ENCODE results near the gene CDH10.

Gene CDH10

GRCh38 chr5:24444414-24444813, 200.4 kb downstream of the CDH10 start:
- no peak for DNase-seq
- H2AFZ ChIP-seq (ENCODE audit: low read length) = no peak overlapping the region
- no peaks in the 10 kb centered on the region for H3F3A ChIP-seq (ENCODE audit: insufficient read depth, low read length)
- H3K27ac ChIP-seq (ENCODE audit: low read length) = no peak overlapping the region
- no peaks in the 10 kb centered on the region for H3K9me2 ChIP-seq (replicated peaks; ENCODE audit: insufficient read depth, low read length)
- no peak overlapping the region for H3K4me3 ChIP-seq (ENCODE audit: low read length)
- H3K27me3 ChIP-seq (replicated peaks; ENCODE audit: insufficient read depth, low read length) = no peaks in the 10 kb centered on the region
- no peaks in the 10 kb centered on the region for H3K4me1 ChIP-seq (ENCODE audit: low read length)
- no peaks in the 10 kb centered on the region for H3K79me2 ChIP-seq (ENCODE audit: low read length)
- H3K9me3 ChIP-seq (replicated peaks; ENCODE audit: insufficient read depth, low read length) = no peaks in the 10 kb centered on the region
- no peaks in the 10 kb centered on the region for H4K20me1 ChIP-seq (ENCODE audit: insufficient read depth, low read length)
- no peak overlapping the region for H3K9ac ChIP-seq (ENCODE audit: low read length)
- no peak for TF ChIP-seq EZH2phosphoT487 (IDR thresholded peaks at IDR 0.05; ENCODE audit: low read length)
- TF ChIP-seq CTCF (IDR thresholded peaks at IDR 0.05; ENCODE audit: low read length) = no peak
- TF ChIP-seq EZH2 (optimal IDR thresholded peaks at IDR 0.05; ENCODE audit: low read depth, low read length) = no peak
- no peak overlapping the region for H3K4me2 ChIP-seq (ENCODE audit: low read depth, low read length)
- H3K36me3 ChIP-seq (replicated peaks; ENCODE audit: insufficient read depth, low read length) = no peaks in the 10 kb centered on the region

GRCh38 chr5:24439465-24439864, 205.3 kb downstream of the CDH10 start:
- H3F3A ChIP-seq (ENCODE audit: insufficient read depth, low read length) = no peaks in the 10 kb centered on the region
- H3K4me3 ChIP-seq (ENCODE audit: low read length) = no peak overlapping the region
- H3K4me2 ChIP-seq (ENCODE audit: low read depth, low read length) = no peak overlapping the region
- no peak for DNase-seq
- no peaks in the 10 kb centered on the region for H3K4me1 ChIP-seq (ENCODE audit: low read length)
- TF ChIP-seq CTCF (IDR thresholded peaks at IDR 0.05; ENCODE audit: low read length) (no peak), EZH2 (optimal IDR thresholded peaks at IDR 0.05; ENCODE audit: low read depth, low read length) (no peak), EZH2phosphoT487 (IDR thresholded peaks at IDR 0.05; ENCODE audit: low read length) (no peak)
- no peak overlapping the region for H3K27ac ChIP-seq (ENCODE audit: low read length)
- no peaks in the 10 kb centered on the region for H4K20me1 ChIP-seq (ENCODE audit: insufficient read depth, low read length)
- no peaks in the 10 kb centered on the region for H3K9me3 ChIP-seq (replicated peaks; ENCODE audit: insufficient read depth, low read length)
- no peaks in the 10 kb centered on the region for H3K36me3 ChIP-seq (replicated peaks; ENCODE audit: insufficient read depth, low read length)
- H3K9me2 ChIP-seq (replicated peaks; ENCODE audit: insufficient read depth, low read length) = no peaks in the 10 kb centered on the region
- H2AFZ ChIP-seq (ENCODE audit: low read length) = no peak overlapping the region
- H3K79me2 ChIP-seq (ENCODE audit: low read length) = no peaks in the 10 kb centered on the region
- H3K9ac ChIP-seq (ENCODE audit: low read length) = no peak overlapping the region
- no peaks in the 10 kb centered on the region for H3K27me3 ChIP-seq (replicated peaks; ENCODE audit: insufficient read depth, low read length)

Data from MM.1S (cell line).